CD4-positive, alpha-beta T cell treated with Interleukin-15 for 1 hour (primary cell): ENCODE results near the gene LCN10.
A peak's percentile ranks its signal among the peaks of the same experiment; 100 is the strongest.
"Not testable (repeated sequence)": the region's sequence is repeated elsewhere in the genome, so short reads cannot be mapped to it uniquely, and the experiment has no call there.

Experiments
- DNase-seq: peaks from one replicate; pipeline ENCODE4 v3.0.0-alpha.2; 2020

Gene LCN10

DNA sequence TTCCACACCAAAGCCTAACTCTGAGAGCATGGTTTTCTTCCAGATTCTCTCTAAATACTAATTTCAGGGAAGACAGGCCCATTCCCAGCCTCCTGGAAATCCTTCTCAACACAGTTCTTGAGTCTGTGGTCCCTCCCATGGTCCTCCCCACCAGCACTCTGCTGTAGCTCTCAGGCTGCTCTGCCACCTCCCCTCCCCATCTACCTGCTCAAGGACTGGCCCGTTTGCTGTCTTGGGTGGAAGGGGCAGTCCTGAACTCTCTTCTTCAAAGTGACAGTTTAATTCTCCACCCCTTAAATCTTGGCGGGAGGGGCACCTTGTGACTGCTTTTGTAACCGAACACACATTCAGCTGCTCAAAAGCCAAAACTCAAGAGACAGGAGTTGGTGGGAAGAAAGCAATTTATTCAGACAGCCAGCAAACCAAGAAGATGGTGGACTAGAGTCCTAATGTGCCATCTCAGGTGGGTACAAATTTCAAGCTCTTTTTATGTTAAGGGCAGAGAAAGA lies 29.2 kb upstream of the LCN10 start:
- DNase-seq = no peak

DNA sequence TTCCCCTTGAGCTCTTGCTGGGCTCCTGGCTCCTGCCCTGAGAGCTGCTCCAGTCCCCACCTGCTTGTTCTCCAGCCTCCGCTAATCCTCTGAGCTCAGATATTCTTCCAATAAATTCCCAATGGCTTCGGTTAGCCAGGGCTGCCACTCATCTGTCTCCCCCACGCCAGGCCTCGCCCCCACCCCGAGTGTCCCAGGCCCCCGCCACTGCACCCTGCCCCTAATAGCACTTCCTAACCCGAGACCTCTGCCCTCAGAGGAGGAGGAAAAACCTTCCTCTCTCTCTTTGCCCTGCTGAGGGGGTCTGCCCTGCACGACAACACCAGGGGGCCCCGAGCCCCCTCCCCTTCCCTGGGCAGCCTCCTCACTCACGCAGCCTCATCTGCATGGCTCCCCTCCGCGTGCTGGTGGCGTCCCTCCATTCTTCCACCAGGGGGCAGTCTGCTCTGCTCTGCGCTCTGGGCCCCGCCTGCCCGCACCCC lies 27.0 kb upstream of the LCN10 start:
- peak; percentile 43 for DNase-seq

- peak; percentile 81 for DNase-seq
Observed at GRCh38 chr9:136766410-136767120, 23.8 kb upstream of the LCN10 start.

- DNase-seq = not testable (repeated sequence)
Observed at GRCh38 chr9:136765745-136766409, 23.1 kb upstream of the LCN10 start.

- no peak for DNase-seq
Observed at GRCh38 chr9:136765041-136765440, 22.3 kb upstream of the LCN10 start.

DNA sequence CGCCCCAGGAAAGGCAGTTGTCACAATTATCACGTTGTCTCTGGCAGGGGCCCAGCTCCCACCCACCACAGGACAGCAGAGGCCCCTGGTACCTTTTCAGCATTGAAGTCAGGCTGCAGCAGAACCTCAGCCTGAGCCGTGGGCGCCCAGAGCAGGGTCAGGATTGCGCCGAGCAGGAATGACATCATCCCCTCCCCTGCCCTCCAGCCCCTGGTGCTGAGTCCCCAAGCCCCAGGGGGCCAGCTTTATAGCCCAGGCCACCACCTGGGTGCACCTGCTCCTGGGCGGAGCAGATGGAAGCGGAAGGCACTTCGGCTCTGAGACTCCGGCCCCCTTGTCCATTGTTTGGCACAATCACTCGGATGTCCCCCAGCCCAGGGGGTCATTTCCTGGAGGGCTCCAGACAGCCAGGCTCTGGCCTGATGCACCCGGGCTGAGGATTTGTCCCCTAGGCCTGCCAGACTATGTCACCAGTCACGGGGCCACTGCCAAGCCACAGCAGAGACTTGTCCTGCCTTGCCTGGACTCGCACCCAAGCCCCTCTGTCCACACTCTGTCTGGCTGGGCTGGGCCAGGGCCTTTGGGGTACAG lies 21.7 kb upstream of the LCN10 start, which contains the start of gene LCN15:
LCN15 (minus strand) TSS at position 218 of the 591 bp plus-strand sequence; CDS start at position 188, 30 bp downstream.
- DNase-seq = no peak

DNA sequence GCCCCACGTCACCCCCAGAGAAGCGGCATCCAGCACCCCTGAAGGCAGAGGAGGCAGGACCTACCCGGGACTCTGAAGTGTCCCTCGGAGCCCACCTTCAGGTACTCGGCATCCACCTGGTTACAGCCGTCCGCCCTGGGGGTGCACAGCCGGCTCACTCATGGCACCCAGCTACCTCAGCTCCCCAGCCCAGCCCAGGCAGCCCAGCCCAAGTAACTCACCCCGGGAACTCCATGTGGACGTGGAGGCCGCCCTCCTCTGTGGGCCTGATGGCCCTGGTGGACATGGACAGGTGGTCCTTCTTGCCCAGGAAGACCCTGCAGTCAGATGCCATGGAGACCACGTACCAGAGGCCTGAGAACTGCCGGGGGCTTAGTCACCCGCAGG lies 20.9 kb upstream of the LCN10 start:
- DNase-seq = peak; percentile 13

- peak; percentile 45 for DNase-seq
Observed at GRCh38 chr9:136762915-136763648, 20.3 kb upstream of the LCN10 start.

DNA sequence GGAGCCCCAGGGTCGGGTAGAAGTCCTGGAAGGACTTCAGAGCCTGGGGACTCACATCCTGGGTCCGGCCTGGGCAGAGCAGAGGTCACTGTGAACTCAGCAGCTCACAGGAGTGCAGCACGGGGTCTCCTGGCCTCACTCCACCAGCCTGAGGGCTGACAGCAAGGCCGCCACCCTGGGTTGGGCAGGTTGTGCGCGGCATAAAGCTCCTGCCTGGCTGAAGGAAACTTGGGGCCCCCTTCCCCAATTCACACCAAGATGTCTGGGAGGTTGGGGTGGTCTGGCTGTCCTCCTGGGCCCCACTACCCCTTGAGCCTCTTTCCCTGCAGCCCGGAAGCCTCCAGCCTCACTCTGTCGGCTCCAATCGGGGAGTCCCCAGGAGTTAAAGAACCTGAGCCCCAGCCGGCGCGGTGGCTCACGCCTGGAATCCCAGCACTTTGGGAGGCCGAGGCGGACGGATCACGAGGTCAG lies 19.5 kb upstream of the LCN10 start:
- DNase-seq = peak; percentile 4

DNA sequence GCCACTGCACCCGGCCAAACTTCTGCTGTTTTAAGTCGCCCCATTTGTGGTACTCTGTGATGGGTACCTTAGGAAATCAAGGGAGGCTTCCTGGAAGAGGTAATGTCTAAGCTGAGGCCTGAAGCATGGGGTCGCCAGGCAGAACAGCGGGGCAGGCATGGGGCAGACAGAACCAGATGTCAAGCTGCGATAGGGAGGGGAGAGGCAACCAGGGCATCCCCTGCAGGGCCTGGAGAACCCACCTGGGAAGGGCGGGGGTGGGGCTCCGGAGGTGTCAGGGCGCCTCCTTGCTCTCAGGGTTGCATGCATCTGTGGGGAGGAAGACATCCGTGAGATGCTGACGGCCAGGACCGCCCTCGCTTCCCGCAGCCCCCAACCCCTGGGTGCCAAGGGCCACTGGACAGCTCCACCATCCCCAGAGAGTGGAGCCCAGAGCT lies 18.8 kb upstream of the LCN10 start:
- DNase-seq = no peak

DNA sequence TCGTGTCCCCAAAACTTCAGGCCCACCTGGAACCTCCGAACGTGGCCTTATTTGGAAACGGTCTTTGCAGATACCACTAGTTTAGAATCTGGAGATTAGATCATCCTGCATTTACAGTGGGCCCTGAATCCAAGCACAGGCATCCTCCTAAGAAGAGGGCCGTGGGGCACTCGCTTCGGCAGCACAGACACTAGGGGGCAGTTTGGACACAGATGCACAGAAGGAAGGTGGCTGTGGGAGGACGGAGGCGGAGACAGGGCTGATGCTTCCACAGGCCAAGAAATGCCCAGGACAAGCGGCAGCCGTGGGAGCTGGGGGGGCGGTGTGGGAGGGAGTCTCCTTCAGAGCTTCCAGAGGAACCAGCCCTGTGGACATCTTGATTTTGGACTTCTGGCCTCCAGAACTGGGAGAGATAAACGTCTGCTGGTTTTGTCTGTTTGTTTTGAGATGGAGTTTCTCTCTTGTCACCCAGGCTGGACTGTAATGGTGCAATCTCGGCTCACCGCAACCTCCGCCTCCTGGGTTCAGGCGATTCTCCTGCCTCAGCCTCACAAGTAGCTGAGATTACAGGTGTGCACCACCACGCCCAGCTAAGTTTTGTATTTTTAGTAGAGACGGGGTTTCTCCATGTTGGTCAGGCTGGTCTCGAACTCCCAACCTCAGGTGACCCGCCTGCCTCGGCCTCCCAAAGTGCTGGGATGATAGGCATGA lies 18.2 kb upstream of the LCN10 start:
- DNase-seq = peak; percentile 17

GRCh38 chr9:136760424-136760823 lies 17.7 kb upstream of the LCN10 start:
- DNase-seq = peak; percentile 13

DNA sequence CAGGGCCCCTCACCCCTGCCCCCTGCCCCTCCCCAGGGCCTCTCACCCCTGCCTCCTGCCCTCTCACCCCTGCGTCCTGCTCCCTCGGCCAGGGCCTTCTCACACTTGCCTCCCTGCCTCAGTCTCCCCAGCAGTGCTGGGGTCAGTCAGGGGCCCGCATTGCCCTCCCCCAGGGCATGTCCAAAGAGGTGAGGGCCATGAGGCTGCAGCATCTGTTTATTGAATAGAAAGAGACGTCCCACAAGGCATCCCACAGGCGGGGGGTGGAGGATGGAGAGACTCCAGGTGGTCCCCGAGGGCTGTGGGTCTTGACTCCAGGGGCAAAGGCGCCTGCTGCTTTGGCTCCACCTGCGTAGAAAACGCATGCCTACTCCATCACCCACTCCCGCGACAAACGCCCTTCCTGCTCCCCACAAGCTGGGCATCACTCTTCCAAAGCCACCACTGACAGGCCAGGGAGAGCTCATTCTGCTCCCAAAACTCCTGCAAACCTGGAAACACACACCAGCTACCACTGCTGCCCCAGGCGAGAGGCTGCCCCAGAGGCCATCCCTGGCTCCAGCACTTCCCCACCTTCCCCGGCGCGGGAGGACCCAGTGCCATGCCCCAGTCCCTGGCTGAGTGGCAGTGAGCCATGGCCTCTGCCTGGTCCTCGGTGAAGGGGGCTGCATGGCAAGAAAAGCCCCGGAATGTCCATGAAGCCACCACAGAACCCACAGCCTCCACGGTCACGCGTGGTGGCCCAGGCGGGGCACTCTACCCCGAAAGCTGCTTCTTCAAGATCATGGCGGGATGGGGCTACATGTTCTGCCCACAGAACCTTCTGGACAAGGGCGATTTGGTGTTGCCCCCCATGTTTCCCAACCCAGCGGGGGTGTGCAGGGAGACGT lies 16.9 kb upstream of the LCN10 start:
- peak; percentile 14 for DNase-seq

- DNase-seq = no peak
Observed at GRCh38 chr9:136759001-136759400, 16.3 kb upstream of the LCN10 start.

- no peak for DNase-seq
Observed at GRCh38 chr9:136757751-136758140, 15.0 kb upstream of the LCN10 start.

DNA sequence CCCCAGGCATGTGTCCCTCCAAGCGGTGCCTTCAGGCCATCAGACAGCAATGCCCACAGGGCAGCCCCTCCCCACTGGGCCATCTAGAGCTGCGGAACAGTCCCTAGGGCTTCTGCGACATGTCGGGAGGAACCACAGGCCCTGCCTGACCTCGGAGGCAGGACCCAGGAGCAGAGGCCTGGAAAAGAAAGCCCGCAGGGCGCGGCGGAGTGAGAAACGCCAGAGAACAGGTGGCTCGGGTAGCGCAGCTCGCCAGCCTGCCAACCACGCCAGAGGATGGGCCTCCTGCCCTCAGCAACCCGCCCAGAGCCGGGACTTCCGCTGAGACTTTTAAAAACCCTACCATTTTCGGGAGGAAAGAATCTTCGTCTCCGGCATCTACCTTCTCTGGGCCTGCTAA lies 14.6 kb upstream of the LCN10 start:
- no peak for DNase-seq

DNA sequence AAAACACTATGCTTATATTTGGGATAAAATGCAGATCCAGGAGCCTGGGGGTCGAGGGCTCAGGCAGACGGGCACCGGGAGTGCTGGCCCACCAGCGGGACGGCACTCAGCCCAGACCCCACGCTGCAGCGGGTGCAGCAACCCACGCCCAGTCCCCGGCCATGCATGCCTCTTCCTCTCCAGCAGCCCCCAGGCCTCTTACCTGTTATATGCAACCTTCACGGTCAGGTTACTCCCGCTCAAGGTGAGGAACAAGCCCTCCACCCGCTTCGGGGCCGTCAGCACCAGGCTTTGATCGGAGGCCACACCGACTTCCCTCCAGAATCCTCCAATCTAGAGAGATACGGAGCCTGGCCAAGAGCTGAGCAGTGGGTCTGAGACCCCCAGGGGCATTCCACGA lies 14.1 kb upstream of the LCN10 start:
- no peak for DNase-seq

GRCh38 chr9:136756134-136756438 lies 13.3 kb upstream of the LCN10 start:
- no peak for DNase-seq

GRCh38 chr9:136755302-136756133 lies 12.8 kb upstream of the LCN10 start:
- DNase-seq = not testable (repeated sequence)

- no peak for DNase-seq
Observed at GRCh38 chr9:136754626-136755301, 12.0 kb upstream of the LCN10 start.
